ENCODE measurements around the gene OR4D2.

DNA sequence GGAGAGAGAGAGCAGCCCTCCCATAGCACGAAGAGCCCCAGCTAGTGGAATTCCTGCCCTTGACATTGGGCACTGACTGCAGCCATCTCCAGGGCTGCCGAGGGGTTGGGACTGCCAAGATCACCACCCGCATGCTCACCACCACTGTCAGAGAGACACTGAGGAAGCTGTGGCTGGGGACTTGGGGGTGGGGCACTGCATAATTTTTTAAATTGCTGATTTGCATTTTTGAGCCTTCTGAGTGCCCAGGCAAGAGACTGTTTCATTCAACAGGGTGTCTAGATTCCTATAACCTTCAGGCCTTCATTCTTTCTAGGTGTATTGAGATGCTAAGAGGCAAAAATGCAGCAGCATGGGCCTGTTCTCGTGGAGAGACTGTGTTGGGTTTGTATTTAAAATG lies 16.7 kb downstream of the OR4D2 start:
- TF ChIP-seq, protein P1, sequence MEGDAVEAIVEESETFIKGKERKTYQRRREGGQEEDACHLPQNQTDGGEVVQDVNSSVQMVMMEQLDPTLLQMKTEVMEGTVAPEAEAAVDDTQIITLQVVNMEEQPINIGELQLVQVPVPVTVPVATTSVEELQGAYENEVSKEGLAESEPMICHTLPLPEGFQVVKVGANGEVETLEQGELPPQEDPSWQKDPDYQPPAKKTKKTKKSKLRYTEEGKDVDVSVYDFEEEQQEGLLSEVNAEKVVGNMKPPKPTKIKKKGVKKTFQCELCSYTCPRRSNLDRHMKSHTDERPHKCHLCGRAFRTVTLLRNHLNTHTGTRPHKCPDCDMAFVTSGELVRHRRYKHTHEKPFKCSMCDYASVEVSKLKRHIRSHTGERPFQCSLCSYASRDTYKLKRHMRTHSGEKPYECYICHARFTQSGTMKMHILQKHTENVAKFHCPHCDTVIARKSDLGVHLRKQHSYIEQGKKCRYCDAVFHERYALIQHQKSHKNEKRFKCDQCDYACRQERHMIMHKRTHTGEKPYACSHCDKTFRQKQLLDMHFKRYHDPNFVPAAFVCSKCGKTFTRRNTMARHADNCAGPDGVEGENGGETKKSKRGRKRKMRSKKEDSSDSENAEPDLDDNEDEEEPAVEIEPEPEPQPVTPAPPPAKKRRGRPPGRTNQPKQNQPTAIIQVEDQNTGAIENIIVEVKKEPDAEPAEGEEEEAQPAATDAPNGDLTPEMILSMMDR (IDR thresholded peaks at IDR 0.05) = no peak
- TF ChIP-seq POLR2A (IDR thresholded peaks at IDR 0.05) (no peak), POLR2AphosphoS5 (IDR thresholded peaks at IDR 0.05; ENCODE audit: insufficient read depth in 1 of 2, low read depth in 1 of 2) (no peak)

All from vagina (tissue), 2 donors.